Neuron (in vitro differentiated cells): ENCODE measurements around the gene EFHD2.
"Not testable (repeated sequence)": the region's sequence is repeated elsewhere in the genome, so short reads cannot be mapped to it uniquely, and the experiment has no call there.

ENCODE experiments used
- H2AFZ ChIP-seq: one replicate; pipeline ENCODE4 v1.6.1; 2013; ENCODE audit warnings: low read depth, mild to moderate bottlenecking, inconsistent platforms, low read length, moderate library complexity
- H3K27me3 ChIP-seq: one replicate; pipeline ENCODE4 v1.6.1; 2013; ENCODE audit warnings: low read length; ENCODE audit not compliant: insufficient read depth
- H3K36me3 ChIP-seq: one replicate; pipeline ENCODE4 v1.6.1; 2013; ENCODE audit warnings: low read length; ENCODE audit not compliant: insufficient read depth
- H3K4me1 ChIP-seq: one replicate; pipeline ENCODE4 v1.6.1; 2013; ENCODE audit warnings: low read length; ENCODE audit not compliant: insufficient read depth
- H3K4me3 ChIP-seq: 2 replicates; pipeline ENCODE4 v1.5.1; 2013; ENCODE audit warnings: mild to moderate bottlenecking, low read length, moderate library complexity
- H3K9me3 ChIP-seq: one replicate; pipeline ENCODE4 v1.6.1; 2013; ENCODE audit warnings: low read length

Gene EFHD2

GRCh38 chr1:15424981-15425380, 15.3 kb downstream of the EFHD2 start:
- Histone ChIP-seq H3K4me3 (no peak overlapping the region), H3K27me3 (no peaks in the 10 kb centered on the region), H3K36me3 (peaks cover 2% of the 10 kb centered on the region), H2AFZ (no peak overlapping the region), H3K9me3 (peaks cover 6% of the 10 kb centered on the region), H3K4me1 (no peaks in the 10 kb centered on the region)

GRCh38 chr1:15425521-15425920, 15.8 kb downstream of the EFHD2 start:
- H3K4me3 ChIP-seq, result no peak overlapping the region
- H3K4me1 ChIP-seq, result no peaks in the 10 kb centered on the region
- H3K9me3 ChIP-seq, result peaks cover 6% of the 10 kb centered on the region
- H3K27me3 ChIP-seq, result no peaks in the 10 kb centered on the region
- peaks cover 2% of the 10 kb centered on the region for H3K36me3 ChIP-seq
- H2AFZ ChIP-seq, result no peak overlapping the region

- H3K4me3 ChIP-seq, result no peak overlapping the region
- H3K36me3 ChIP-seq, result peaks cover 2% of the 10 kb centered on the region
- no peaks in the 10 kb centered on the region for H3K27me3 ChIP-seq
- peaks cover 3% of the 10 kb centered on the region for H3K9me3 ChIP-seq
- H3K4me1 ChIP-seq, result no peaks in the 10 kb centered on the region
- H2AFZ ChIP-seq, result no peak overlapping the region
These were observed 16.3 kb downstream of the EFHD2 start for GRCh38 chr1:15425958-15426357.

GRCh38 chr1:15426492-15427279, 17.0 kb downstream of the EFHD2 start:
- Histone ChIP-seq H3K9me3 (no peaks in the 10 kb centered on the region), H3K4me3 (no peak overlapping the region), H2AFZ (no peak overlapping the region), H3K4me1 (no peaks in the 10 kb centered on the region), H3K36me3 (no peaks in the 10 kb centered on the region), H3K27me3 (no peaks in the 10 kb centered on the region)

- H2AFZ ChIP-seq, result no peak overlapping the region
- no peaks in the 10 kb centered on the region for H3K9me3 ChIP-seq
- no peaks in the 10 kb centered on the region for H3K4me1 ChIP-seq
- no peaks in the 10 kb centered on the region for H3K36me3 ChIP-seq
- H3K27me3 ChIP-seq, result no peaks in the 10 kb centered on the region
- no peak overlapping the region for H3K4me3 ChIP-seq
These were observed 17.6 kb downstream of the EFHD2 start for GRCh38 chr1:15427280-15427666.

GRCh38 chr1:15428252-15428651, 18.6 kb downstream of the EFHD2 start:
- H3K4me3 ChIP-seq, H3K9me3 ChIP-seq, H3K36me3 ChIP-seq, H3K4me1 ChIP-seq, H2AFZ ChIP-seq, H3K27me3 ChIP-seq: not testable (repeated sequence)

- Histone ChIP-seq H3K4me3 (no peak overlapping the region), H3K36me3 (no peaks in the 10 kb centered on the region), H3K9me3 (no peaks in the 10 kb centered on the region), H3K4me1 (no peaks in the 10 kb centered on the region), H2AFZ (no peak overlapping the region), H3K27me3 (no peaks in the 10 kb centered on the region)
These were observed 19.2 kb downstream of the EFHD2 start for GRCh38 chr1:15428815-15429435.

- Histone ChIP-seq H3K4me3 (no peak overlapping the region), H3K4me1 (no peaks in the 10 kb centered on the region), H3K9me3 (no peaks in the 10 kb centered on the region), H3K36me3 (no peaks in the 10 kb centered on the region), H2AFZ (no peak overlapping the region), H3K27me3 (no peaks in the 10 kb centered on the region)
These were observed 20.0 kb downstream of the EFHD2 start for GRCh38 chr1:15429701-15430149.

- no peaks in the 10 kb centered on the region for H3K27me3 ChIP-seq
- H3K4me3 ChIP-seq, result no peak overlapping the region
- H2AFZ ChIP-seq, result no peak overlapping the region
- no peaks in the 10 kb centered on the region for H3K4me1 ChIP-seq
- no peaks in the 10 kb centered on the region for H3K9me3 ChIP-seq
- no peaks in the 10 kb centered on the region for H3K36me3 ChIP-seq
These were observed 21.3 kb downstream of the EFHD2 start for GRCh38 chr1:15430787-15431570.

GRCh38 chr1:15431571-15431948, 21.9 kb downstream of the EFHD2 start:
- H3K4me3 ChIP-seq, result no peak overlapping the region
- H3K27me3 ChIP-seq, result no peaks in the 10 kb centered on the region
- no peak overlapping the region for H2AFZ ChIP-seq
- H3K9me3 ChIP-seq, result no peaks in the 10 kb centered on the region
- no peaks in the 10 kb centered on the region for H3K36me3 ChIP-seq
- H3K4me1 ChIP-seq, result no peaks in the 10 kb centered on the region

GRCh38 chr1:15432324-15432723, 22.6 kb downstream of the EFHD2 start:
- Histone ChIP-seq H3K4me3 (no peak overlapping the region), H3K36me3 (no peaks in the 10 kb centered on the region), H3K4me1 (no peaks in the 10 kb centered on the region), H2AFZ (no peak overlapping the region), H3K9me3 (no peaks in the 10 kb centered on the region), H3K27me3 (no peaks in the 10 kb centered on the region)

GRCh38 chr1:15433471-15433870, 23.8 kb downstream of the EFHD2 start:
- Histone ChIP-seq H3K4me3 (no peak overlapping the region), H3K9me3 (no peaks in the 10 kb centered on the region), H2AFZ (no peak overlapping the region), H3K27me3 (peaks cover 2% of the 10 kb centered on the region), H3K4me1 (no peaks in the 10 kb centered on the region), H3K36me3 (no peaks in the 10 kb centered on the region)

GRCh38 chr1:15434739-15435138, 25.1 kb downstream of the EFHD2 start:
- H3K27me3 ChIP-seq, H3K4me1 ChIP-seq, H2AFZ ChIP-seq, H3K9me3 ChIP-seq, H3K36me3 ChIP-seq, H3K4me3 ChIP-seq: not testable (repeated sequence)
